Anterior cingulate cortex (tissue), 58 donors: Measurements from ENCODE around the gene RNF41.
"Not testable (repeated sequence)": the region's sequence is repeated elsewhere in the genome, so short reads cannot be mapped to it uniquely, and the experiment has no call there.

Source experiments
- DNase-seq, 58 donors: peaks; one replicate each; lab custom pipeline; 2025; lab: John Stamatoyannopoulos, UW

RNF41 gene

GRCh38 chr12:56219840-56220239 is 1.9 kb downstream of the RNF41 start:
- DNase-seq, result no peak

GRCh38 chr12:56216461-56216860 is 5.3 kb downstream of the RNF41 start:
- peak in 7 of 58 donors; percentile 1 to 14 (median 6) for DNase-seq

DNA sequence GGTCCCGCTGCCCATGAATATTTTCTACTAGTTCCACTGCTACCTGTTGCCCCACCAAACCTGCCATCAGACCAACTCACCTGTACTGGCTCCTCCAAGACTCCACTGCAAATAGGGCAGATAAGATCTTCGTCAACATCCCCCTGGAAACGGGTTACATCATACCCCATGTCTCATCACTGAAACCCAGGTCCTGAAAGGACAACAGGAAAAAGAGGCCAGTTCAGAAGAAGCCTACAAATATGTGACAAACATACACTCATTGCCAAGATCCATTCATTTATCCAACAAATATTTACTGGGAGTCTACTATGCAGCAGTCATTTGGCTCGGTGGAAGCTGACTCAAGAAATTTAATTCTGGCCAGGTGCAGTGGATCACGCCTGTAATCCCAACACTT is 7.8 kb downstream of the RNF41 start:
- DNase-seq, result no peak

GRCh38 chr12:56212361-56212760 is 9.4 kb downstream of the RNF41 start:
- DNase-seq, result no peak

- no peak for DNase-seq
Measured at GRCh38 chr12:56208006-56208405, 13.7 kb downstream of the RNF41 start.

DNA sequence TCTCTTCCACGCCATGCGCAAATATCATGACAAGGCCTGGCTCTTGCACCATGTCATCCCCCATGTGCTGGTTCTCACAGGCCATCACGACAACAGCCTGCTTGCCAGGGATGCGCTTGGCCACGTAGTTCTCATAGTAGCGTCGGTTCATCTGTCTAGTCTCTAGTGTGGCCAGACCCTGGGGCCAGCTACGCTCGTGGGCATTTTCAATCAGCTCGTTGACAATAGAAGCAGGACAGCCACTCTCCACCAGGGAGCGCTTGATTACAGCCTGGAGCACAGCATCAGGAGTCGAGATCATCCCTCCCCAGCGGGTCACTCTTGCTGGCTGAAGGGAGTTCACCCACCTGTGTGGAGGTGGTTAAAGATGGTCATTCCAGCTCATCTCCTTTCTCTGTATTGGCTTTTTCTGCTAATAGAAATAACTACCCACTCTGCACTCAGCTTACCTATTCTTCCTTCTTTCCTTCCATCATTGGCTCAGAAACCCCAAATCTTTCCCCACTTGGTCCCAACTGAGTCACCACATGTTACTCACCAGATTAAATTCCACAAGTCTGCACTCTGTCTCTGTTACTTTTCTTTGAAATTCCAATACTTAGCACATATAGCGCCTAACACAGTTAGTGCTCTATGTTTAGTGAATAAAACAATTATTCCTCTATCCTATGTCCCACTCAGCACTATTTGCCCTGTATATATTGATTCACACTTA is 15.1 kb downstream of the RNF41 start:
- DNase-seq, result peak in 24 of 58 donors; percentile 0 to 36 (median 7)

DNA sequence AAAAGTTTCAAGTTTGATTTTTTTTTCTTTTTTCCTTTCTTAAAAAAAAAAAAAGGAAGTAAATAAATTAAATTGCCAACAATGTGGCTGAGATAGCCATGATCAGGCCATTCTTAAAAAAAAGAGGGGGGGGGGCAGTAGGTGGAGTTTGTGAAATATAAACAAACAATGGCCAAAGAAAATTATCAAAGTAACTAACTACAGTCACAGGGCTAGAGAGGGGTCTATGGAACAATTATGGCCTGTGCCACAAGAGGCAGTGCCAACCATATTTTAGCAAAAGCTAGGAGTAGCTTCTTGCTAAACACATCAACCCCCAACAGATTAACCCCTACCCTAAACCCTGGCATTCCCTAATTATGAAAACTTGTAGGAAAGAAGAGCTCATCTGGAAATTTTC is 16.3 kb downstream of the RNF41 start:
- DNase-seq, result no peak

DNA sequence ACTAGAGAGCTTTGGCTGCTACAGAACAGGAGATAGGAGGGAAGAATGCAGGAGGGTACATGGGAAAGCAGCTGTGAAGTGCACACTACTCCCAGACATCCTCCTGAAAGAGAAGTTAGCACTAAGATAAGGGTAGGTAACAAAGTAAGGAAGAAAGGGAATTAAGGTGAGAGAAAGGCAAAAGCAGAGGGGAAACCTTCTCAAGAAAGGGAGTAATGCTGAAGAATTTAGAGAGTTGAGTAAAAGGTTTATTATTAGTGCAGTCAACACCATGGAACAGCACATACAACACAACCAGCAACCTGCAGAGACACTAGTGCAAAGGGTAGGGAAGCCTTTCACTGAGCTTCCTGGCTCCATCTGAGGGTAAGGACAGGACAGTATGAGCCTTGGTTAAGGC is 17.4 kb downstream of the RNF41 start:
- no peak for DNase-seq

DNA sequence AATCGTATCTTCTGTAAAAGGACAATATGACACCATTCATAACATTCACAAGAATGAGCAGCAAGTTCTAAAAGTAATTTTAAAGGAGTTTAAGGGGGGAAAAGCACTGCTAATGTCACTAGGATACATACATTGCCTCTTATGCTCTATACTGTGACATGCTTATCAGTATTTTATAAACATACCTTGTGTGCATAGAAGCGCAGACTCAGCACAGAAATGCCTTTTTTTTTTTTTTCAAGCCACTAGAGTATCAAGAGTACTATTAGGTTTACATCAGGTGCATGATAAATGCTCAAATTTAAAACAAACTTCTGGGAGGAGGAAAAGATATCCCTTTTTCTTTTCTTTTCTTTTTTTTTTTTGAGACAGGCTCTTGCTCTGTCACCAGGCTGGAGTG is 18.9 kb downstream of the RNF41 start:
- no peak for DNase-seq

- DNase-seq, result no peak
Measured at GRCh38 chr12:56202366-56202765, 19.4 kb downstream of the RNF41 start.

GRCh38 chr12:56198836-56199235 is 22.9 kb downstream of the RNF41 start:
- DNase-seq, result no peak

GRCh38 chr12:56197921-56198635 is 23.6 kb downstream of the RNF41 start:
- no peak for DNase-seq

DNA sequence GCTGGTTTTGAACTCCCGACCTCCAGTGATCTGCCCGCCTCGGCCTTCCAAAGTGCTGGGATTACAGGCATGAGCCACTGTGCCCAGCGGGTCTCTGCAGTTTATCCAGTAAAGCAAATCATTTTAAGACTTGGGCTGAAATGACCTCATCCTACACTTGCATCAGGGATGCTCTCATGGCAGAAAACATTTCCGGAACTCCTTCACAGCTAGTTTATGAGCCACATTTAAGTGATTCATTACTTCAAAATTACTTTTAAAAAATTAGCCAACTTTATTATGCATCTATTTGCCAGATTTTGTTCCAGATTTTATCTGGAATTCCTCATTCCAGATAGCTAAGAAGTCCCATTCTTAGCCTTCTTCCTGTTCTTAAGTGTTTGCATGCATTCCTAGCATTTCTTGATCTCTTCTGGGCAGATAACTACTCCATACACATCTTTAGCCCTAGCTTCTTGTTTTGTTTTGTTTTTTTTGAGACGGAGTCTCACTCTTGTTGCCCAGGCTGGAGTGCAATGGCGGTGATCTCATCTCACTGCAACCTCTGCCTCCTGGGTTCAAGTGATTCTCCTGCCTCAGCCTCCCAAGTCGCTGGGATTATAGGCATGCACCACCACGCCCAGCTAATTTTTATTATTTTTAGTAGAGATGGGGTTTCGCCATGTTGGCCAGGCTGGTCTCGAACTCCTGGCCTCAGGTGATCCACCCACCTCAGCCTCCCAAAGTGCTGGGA is 24.7 kb downstream of the RNF41 start:
- DNase-seq, result not testable (repeated sequence)

DNA sequence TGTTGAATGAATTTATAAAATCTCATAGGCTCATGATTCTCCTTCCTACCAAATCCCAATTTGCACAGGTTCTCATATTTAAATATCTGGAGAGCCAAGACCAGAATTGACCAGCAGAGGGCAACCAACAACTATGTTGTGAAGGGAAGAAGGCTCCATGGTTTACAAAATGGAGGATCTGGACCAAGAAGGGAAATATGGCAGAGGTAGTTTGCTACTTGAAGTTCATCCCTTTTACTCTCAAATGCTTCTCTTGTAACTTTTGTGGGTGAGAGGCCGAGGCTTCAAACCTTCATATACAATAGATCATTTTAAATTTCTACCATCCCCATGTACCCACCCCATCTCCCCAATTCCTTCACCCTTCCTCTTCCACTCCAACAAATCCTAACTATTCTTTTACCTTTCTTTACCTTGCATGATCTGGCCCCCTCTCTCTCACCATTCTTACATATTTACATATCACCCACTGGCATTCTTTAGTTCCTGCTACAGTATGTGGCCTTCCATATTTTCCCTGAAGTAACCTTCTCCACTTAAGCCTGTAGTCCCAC is 28.6 kb downstream of the RNF41 start:
- peak in 38 of 58 donors; percentile 2 to 84 (median 28) for DNase-seq

DNA sequence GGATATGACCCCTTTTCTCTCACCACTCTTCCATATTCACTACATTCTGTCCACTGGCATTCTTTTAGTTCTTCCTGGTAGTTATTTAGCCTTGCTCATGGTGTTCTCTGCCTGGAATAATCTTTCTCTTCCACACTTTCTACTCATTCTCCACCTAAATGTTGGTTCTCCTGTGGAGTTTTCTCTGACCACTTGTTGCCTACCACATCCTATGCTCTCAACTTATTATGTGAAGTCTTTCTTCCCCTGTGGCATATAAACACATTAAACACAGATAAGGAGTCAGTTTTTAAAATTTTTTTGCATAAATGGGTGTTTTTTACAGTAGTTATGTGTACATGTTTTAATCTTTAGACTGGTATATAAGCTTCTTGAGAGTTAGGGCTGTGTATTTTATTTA is 29.1 kb downstream of the RNF41 start:
- DNase-seq, result no peak

DNA sequence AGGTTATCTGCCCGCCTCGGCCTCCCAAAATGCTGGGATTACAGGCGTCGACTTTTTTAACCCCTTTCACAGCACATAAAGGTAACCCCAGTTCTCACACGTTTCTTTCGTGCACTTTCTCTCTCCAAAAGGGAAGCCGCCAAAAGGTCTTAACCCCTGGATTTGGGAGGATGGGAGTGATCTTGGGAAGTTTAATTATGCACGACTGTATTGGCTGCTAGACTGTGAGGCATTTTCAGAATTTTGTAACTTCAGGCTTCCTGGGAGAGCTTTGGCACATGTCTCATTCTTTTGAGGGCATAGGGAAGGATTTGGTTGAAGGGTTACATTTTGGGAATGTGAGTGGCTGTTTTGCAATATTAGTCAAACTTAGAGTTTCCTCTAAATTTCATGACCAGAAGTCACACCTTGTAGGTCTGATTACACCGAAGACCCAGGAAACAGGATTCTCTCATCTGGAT is 31.0 kb downstream of the RNF41 start:
- DNase-seq, result peak in 2 of 58 donors; percentile 14 to 18

GRCh38 chr12:56189918-56190694 is 31.6 kb downstream of the RNF41 start:
- DNase-seq, result peak; percentile 15 to 88 (median 71)

DNA sequence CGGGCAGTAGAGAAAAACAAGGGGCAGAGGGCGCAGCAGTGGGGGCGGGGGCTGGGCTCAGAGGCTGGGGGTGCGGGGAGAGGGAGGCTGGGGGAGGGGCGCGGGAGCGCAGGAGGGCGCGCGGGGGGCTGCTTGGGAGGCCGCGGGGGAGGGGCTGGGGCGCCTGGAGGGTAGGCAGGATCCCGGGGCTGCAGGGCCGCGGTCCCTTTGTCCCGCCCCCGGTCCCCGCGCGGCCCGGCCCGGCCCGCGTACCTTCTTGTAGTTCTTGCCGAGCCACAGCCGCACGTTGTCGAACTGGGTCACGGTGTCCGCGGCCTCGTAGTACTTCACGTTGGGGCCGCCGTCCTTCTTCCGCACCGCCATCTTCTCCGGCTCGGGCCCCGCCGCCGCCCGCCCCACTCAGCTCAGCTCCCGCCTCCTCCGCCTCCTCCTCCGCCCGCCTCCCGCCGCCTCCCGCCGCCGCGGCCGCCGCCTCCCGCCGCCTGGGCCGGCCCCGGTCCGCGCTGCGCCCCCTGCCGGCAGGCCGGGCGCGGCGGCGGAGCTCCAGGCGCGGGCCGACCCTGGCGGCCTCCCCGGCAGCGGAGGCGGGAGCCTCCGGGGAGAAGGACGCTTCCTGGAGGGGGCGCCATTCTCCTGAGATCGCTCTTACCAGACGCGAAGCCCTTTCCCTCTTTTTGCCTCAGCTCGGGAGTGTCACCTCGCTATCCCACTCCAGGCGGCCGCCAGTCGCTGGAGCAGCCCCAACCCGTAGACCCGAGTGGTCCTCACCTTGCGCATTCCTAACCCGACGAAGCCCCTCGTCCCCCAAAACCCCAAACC is 32.4 kb downstream of the RNF41 start, which contains the start of gene SMARCC2:
Gene SMARCC2 (minus strand): TSS at position 385 of the 819 bp plus-strand sequence. CDS start 22 bp downstream, at position 363.
- peak in 56 of 58 donors; percentile 8 to 89 (median 71) for DNase-seq

- peak in 4 of 58 donors; percentile 14 to 43 (median 32) for DNase-seq
Measured at GRCh38 chr12:56188778-56189098, 33.0 kb downstream of the RNF41 start.
